ENCODE measurements around the gene NRXN2.

- TF ChIP-seq, protein P1, sequence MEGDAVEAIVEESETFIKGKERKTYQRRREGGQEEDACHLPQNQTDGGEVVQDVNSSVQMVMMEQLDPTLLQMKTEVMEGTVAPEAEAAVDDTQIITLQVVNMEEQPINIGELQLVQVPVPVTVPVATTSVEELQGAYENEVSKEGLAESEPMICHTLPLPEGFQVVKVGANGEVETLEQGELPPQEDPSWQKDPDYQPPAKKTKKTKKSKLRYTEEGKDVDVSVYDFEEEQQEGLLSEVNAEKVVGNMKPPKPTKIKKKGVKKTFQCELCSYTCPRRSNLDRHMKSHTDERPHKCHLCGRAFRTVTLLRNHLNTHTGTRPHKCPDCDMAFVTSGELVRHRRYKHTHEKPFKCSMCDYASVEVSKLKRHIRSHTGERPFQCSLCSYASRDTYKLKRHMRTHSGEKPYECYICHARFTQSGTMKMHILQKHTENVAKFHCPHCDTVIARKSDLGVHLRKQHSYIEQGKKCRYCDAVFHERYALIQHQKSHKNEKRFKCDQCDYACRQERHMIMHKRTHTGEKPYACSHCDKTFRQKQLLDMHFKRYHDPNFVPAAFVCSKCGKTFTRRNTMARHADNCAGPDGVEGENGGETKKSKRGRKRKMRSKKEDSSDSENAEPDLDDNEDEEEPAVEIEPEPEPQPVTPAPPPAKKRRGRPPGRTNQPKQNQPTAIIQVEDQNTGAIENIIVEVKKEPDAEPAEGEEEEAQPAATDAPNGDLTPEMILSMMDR (IDR thresholded peaks at IDR 0.05), result no peak
- TF ChIP-seq EZH2 (IDR thresholded peaks at IDR 0.05) (no peak), EZH2phosphoT487 (IDR thresholded peaks at IDR 0.05) (no peak)
Observed at GRCh38 chr11:64591257-64592233, 131.5 kb downstream of the NRXN2 start.
